ENCODE results near the gene MYO1B.

DNA sequence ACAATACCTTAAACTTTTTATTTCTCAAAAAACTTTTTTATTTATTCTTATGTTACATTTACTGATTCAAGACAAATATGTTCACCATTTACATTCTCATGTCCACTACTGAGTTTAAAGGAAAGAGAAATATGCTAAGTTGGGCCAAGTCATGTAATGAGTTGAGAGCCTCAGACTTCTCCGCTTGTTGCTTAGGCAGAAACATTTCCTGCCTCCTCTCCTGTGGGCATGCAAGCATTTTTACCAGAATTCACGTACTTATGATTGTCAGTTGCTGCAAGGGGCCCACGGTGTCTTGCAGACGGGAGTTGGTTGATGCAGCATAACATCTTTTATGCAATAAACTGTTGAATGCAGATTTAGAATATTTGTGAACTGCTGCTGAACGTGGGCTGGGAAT is 51.8 kb downstream of the MYO1B start:
- TF ChIP-seq POLR2A (IDR thresholded peaks at IDR 0.05; ENCODE audit: low read depth, low read length) (no peak), POLR2AphosphoS5 (IDR thresholded peaks at IDR 0.05; ENCODE audit: low read depth, low read length) (no peak), TAF1 (IDR thresholded peaks at IDR 0.05; ENCODE audit: low read depth, low read length) (no peak), SPI1 (IDR thresholded peaks at IDR 0.05; ENCODE audit: low read depth, low read length) (no peak), PAX5 (IDR thresholded peaks at IDR 0.05; ENCODE audit: insufficient read depth, low read length, severe bottlenecking) (no peak)
